ENCODE results near the gene TCF20. TPM values are rescaled to one million over a fixed set of nuclear protein-coding genes. Genes with fewer than 3 reads are reported as not detected.

TCF20 gene
- total and polyA plus RNA-seq, 12 donors = 4.2 to 18.8 (median 14.0) TPM

DNA sequence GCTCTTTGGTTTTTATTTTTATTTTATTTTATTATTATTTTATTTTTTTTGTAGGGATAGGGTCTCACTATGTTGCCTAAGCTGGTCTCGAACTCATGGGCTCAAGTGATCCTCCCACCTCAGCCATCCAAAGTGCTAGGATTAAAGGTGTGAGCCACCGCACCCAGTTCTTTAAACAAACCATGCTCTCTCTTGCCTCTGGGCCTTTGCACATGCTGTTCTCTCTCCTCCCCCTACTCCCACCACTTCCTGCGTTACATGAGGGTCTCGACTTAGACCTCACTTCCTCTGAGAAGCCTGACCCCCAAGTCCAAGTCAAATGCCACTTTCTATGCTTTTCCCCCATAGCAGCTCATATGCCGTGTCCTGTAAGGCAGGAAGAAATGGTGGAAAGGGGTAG, 15.2 kb upstream of the TCF20 start:
- WGBS, 2 donors = 89 to 90% methylated on average over 5 of the region's 5 CpGs
- no peak overlapping the region for H3K4me3 ChIP-seq
- peaks cover 0 to 56% (median 48%) of the 10 kb centered on the region in 7 donors for H3K27me3 ChIP-seq
- intact Hi-C loops (cut with DNase I) = no loop called here
- peaks cover 0 to 20% (median 10%) of the 10 kb centered on the region in 9 donors for H3K4me1 ChIP-seq
- no peaks in the 10 kb centered on the region for H3K36me3 ChIP-seq
- TF ChIP-seq, protein P1, sequence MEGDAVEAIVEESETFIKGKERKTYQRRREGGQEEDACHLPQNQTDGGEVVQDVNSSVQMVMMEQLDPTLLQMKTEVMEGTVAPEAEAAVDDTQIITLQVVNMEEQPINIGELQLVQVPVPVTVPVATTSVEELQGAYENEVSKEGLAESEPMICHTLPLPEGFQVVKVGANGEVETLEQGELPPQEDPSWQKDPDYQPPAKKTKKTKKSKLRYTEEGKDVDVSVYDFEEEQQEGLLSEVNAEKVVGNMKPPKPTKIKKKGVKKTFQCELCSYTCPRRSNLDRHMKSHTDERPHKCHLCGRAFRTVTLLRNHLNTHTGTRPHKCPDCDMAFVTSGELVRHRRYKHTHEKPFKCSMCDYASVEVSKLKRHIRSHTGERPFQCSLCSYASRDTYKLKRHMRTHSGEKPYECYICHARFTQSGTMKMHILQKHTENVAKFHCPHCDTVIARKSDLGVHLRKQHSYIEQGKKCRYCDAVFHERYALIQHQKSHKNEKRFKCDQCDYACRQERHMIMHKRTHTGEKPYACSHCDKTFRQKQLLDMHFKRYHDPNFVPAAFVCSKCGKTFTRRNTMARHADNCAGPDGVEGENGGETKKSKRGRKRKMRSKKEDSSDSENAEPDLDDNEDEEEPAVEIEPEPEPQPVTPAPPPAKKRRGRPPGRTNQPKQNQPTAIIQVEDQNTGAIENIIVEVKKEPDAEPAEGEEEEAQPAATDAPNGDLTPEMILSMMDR (IDR thresholded peaks at IDR 0.05) = no peak
- H3K27ac ChIP-seq = no peak overlapping the region
- no peaks in the 10 kb centered on the region for H3K9me3 ChIP-seq
- ATAC-seq (no peak), DNase-seq (no peak)

DNA sequence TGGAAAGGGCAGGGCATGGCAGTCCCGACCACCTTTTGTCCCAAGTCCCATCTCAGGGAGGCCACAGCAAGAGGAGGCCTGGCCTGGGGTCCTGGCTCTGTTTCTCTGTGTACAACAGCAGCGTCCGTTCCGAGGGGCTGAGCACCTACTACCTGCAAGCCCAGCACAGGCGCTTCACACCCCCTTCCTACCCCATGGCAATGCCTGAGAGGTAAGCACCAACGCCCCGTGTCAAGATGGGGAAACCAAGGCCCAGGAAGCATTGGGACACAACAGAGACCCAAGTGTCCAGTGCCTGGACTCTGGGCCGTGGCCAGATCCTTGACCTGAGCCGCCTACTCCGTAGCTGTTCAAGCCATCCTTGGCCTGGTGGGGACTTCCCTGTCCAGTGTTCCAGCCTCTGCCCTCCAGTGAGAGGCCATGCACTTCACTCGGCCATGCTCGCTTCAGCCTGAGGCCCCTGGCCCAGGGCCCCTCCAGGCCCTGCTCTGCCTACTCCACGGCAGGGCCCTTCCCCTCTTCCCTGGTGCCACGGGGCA, 14.3 kb upstream of the TCF20 start:
- no peak overlapping the region for H3K4me3 ChIP-seq
- no peaks in the 10 kb centered on the region for H3K36me3 ChIP-seq
- DNase-seq = no peak
- no peak overlapping the region for H3K27ac ChIP-seq
- TF ChIP-seq, protein P1 (IDR thresholded peaks at IDR 0.05) = no peak
- ATAC-seq = no peak
- H3K9me3 ChIP-seq = no peaks in the 10 kb centered on the region
- WGBS, 2 donors = 90 to 92% methylated on average over 14 of the region's 14 CpGs
- H3K27me3 ChIP-seq = peaks cover 0 to 65% (median 48%) of the 10 kb centered on the region in 7 donors
- intact Hi-C loops (cut with DNase I) = loop anchor here in 1 of 10 donors (5.0 kb wide), 1 partner anchor 112 kb away; no protein-coding TSS in a partner anchor
- H3K4me1 ChIP-seq = peaks cover 0 to 20% (median 10%) of the 10 kb centered on the region in 9 donors

DNA sequence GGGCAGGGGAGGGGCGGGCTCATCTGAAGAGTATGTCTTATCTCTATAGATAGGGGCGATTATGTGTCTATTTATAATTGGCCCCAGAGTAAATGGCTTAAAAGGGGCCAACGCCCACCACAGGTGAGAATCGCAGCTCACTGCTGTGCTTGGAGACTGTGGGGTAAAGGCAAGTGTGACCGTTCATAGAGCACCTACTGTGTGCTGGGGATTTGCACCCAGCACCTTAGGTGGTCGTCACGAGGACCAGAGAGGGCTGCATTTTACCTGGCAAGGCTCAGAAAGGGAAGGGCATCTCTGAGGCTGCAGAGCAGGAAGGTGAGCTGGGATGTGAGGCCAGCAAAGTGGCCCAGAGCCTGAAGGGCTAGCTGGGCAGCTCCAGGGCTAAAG, 13.7 kb upstream of the TCF20 start:
- Histone ChIP-seq H3K36me3 (no peaks in the 10 kb centered on the region), H3K9me3 (no peaks in the 10 kb centered on the region), H3K4me1 (peaks cover 0 to 16% (median 10%) of the 10 kb centered on the region in 9 donors), H3K27ac (no peak overlapping the region), H3K4me3 (peak overlapping the region in 1 of 10 donors; percentile 36), H3K27me3 (peaks cover 0 to 65% (median 51%) of the 10 kb centered on the region in 7 donors)
- intact Hi-C loops (cut with DNase I) = loop anchor here in 1 of 10 donors (5.0 kb wide), 1 partner anchor 112 kb away; no protein-coding TSS in a partner anchor
- ATAC-seq (no peak), DNase-seq (no peak)
- WGBS, 2 donors = 30 to 31% methylated on average over 7 of the region's 7 CpGs
- TF ChIP-seq, protein P1 (IDR thresholded peaks at IDR 0.05) = no peak

DNA sequence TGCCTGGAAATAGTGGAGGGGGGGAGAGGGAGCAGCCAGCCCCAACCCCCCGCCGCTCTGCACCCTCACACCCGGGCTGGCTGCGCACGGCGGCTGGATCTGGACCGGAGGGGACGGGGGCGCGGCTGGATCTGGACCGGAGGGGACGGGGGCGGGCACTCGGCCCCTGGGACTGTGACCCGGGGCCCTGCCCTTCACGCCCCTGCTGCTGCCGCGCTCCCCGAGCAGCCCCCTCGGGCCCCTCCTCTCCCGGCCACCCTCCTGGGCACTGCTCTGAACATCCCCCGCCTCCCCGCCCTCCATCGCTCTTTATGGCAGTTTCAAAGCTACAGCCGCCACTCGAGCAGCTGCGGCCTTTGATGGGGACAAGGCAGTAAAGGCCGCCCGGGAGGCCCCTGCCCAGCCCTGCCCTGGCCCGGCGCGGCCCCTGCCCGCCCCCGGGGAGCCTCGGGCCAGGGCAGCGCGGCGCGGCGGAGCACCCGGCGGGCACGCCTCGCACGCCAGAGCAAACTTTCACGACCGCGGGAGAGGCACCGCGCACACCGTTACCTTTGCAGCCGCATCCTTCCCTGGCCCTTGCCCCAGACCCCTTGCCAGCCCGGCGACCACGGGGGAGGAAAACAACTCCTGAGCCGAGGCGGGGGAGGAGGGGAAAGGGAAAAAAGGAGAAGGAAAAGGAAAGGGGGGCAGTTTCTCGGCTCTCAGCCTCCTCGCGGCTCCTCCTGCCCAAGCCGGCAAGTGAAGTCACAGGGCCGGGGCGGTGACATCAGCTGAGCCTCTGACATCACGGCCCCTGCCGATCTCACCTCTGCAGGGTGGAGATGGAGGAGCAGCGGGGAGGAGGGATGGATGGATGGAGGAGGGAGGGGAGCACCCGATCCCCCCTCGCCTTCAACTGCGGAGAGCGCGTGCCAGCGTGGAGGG, 13.1 kb upstream of the TCF20 start:
- ATAC-seq (peak in 3 of 8 donors; percentile 20 to 43 (median 32)), DNase-seq (no peak)
- Histone ChIP-seq H3K27me3 (peaks cover 0 to 65% (median 57%) of the 10 kb centered on the region in 7 donors), H3K36me3 (no peaks in the 10 kb centered on the region), H3K27ac (no peak overlapping the region), H3K4me1 (peaks cover 0 to 16% (median 10%) of the 10 kb centered on the region in 9 donors), H3K4me3 (peak overlapping the region in 9 of 10 donors; percentile 15 to 46 (median 36)), H3K9me3 (no peaks in the 10 kb centered on the region)
- WGBS, 2 donors = 3 to 4% methylated on average over 70 to 72 of the region's 72 CpGs
- intact Hi-C loops (cut with DNase I) = loop anchor here in 1 of 10 donors (5.0 kb wide), 1 partner anchor 111 kb away; no protein-coding TSS in a partner anchor
- TF ChIP-seq, protein P1 (IDR thresholded peaks at IDR 0.05) = no peak
